ENCODE measurements around the gene ARL16. TPM values are rescaled to one million over a fixed set of nuclear protein-coding genes. Genes with fewer than 3 reads are reported as not detected.

Gene ARL16
- total RNA-seq, 3 donors from 2014 or later (not counting 1 experiment from before 2014, with no cell fraction given): 23.3 to 47.9 (median 39.3) TPM

- Mint-ChIP-seq H3K4me1 (peaks cover 7 to 32% of the 10 kb centered on the region in 2 donors), H3K27me3 (ENCODE audit: low read depth in 2 of 2) (no peaks in the 10 kb centered on the region), H3K36me3 (no peaks in the 10 kb centered on the region), H3K4me3 (peak overlapping the region; percentile 96), H3K9me3 (no peaks in the 10 kb centered on the region), H3K27ac (peak overlapping the region; percentile 79 to 88)
- no peak for TF ChIP-seq CTCF (IDR thresholded peaks at IDR 0.05)
- Histone ChIP-seq H3K4me3 (ENCODE audit: low read length) (peak overlapping the region; percentile 82), H3K27ac (ENCODE audit: low read length) (no peak overlapping the region), H3K27me3 (ENCODE audit: control insufficient read depth, insufficient read depth, low read length) (no peaks in the 10 kb centered on the region), H3K9me3 (ENCODE audit: control insufficient read depth, insufficient read depth, low read length) (no peaks in the 10 kb centered on the region), H3K4me1 (ENCODE audit: control insufficient read depth, insufficient read depth, low read length) (peaks cover 30% of the 10 kb centered on the region), H3K36me3 (ENCODE audit: control insufficient read depth, insufficient read depth, low read length) (peaks cover 14% of the 10 kb centered on the region)
- ATAC-seq (no peak), DNase-seq (no peak)
- intact Hi-C loops (cut with micrococcal nuclease): loop anchor here (1.0 kb wide), 1 partner anchor 21 kb away; the partner anchor contains the start of gene MRPL12
- WGBS (ENCODE audit: insufficient coverage): 50% methylated on average over 19 of the region's 19 CpGs
These were observed 911 bp downstream of the ARL16 start for GRCh38 chr17:81682565-81683207.

- no peaks in the 10 kb centered on the region for H3K27me3 Mint-ChIP-seq (ENCODE audit: low read depth in 2 of 2)
- no peak overlapping the region for H3K27ac Mint-ChIP-seq
- H3K27me3 ChIP-seq (ENCODE audit: control insufficient read depth, insufficient read depth, low read length): no peaks in the 10 kb centered on the region
- no peaks in the 10 kb centered on the region for H3K9me3 Mint-ChIP-seq
- H3K4me3 Mint-ChIP-seq: peak overlapping the region; percentile 25
- DNase-seq: no peak
- no peaks in the 10 kb centered on the region for H3K36me3 Mint-ChIP-seq
- no peaks in the 10 kb centered on the region for H3K9me3 ChIP-seq (ENCODE audit: control insufficient read depth, insufficient read depth, low read length)
- ATAC-seq: no peak
- peaks cover 4% of the 10 kb centered on the region for H3K36me3 ChIP-seq (ENCODE audit: control insufficient read depth, insufficient read depth, low read length)
- no peak overlapping the region for H3K4me3 ChIP-seq (ENCODE audit: low read length)
- WGBS (ENCODE audit: insufficient coverage): 95% methylated on average over 17 of the region's 17 CpGs
- no peak overlapping the region for H3K27ac ChIP-seq (ENCODE audit: low read length)
- peaks cover 30% of the 10 kb centered on the region for H3K4me1 ChIP-seq (ENCODE audit: control insufficient read depth, insufficient read depth, low read length)
- H3K4me1 Mint-ChIP-seq: peaks cover 7 to 24% of the 10 kb centered on the region in 2 donors
- intact Hi-C loops (cut with micrococcal nuclease): no loop called here
- no peak for TF ChIP-seq CTCF (IDR thresholded peaks at IDR 0.05)
These were observed 1.9 kb downstream of the ARL16 start for GRCh38 chr17:81681672-81682071.

GRCh38 chr17:81680150-81680549 lies 3.4 kb downstream of the ARL16 start:
- no peaks in the 10 kb centered on the region for H3K36me3 Mint-ChIP-seq
- DNase-seq (no peak), ATAC-seq (no peak)
- intact Hi-C loops (cut with micrococcal nuclease): no loop called here
- H3K4me1 Mint-ChIP-seq: peaks cover 14 to 23% of the 10 kb centered on the region in 2 donors
- no peaks in the 10 kb centered on the region for H3K9me3 ChIP-seq (ENCODE audit: control insufficient read depth, insufficient read depth, low read length)
- no peak overlapping the region for H3K27ac ChIP-seq (ENCODE audit: low read length)
- no peak overlapping the region for H3K4me3 ChIP-seq (ENCODE audit: low read length)
- H3K27me3 Mint-ChIP-seq (ENCODE audit: low read depth in 2 of 2): no peaks in the 10 kb centered on the region
- no peak for TF ChIP-seq CTCF (IDR thresholded peaks at IDR 0.05)
- peaks cover 22% of the 10 kb centered on the region for H3K4me1 ChIP-seq (ENCODE audit: control insufficient read depth, insufficient read depth, low read length)
- no peak overlapping the region for H3K4me3 Mint-ChIP-seq
- no peaks in the 10 kb centered on the region for H3K36me3 ChIP-seq (ENCODE audit: control insufficient read depth, insufficient read depth, low read length)
- no peak overlapping the region for H3K27ac Mint-ChIP-seq
- WGBS (ENCODE audit: insufficient coverage): 94% methylated on average over 11 of the region's 11 CpGs
- no peaks in the 10 kb centered on the region for H3K9me3 Mint-ChIP-seq
- no peaks in the 10 kb centered on the region for H3K27me3 ChIP-seq (ENCODE audit: control insufficient read depth, insufficient read depth, low read length)

- Histone ChIP-seq H3K4me1 (ENCODE audit: control insufficient read depth, insufficient read depth, low read length) (no peaks in the 10 kb centered on the region), H3K9me3 (ENCODE audit: control insufficient read depth, insufficient read depth, low read length) (no peaks in the 10 kb centered on the region), H3K27me3 (ENCODE audit: control insufficient read depth, insufficient read depth, low read length) (no peaks in the 10 kb centered on the region), H3K4me3 (ENCODE audit: low read length) (no peak overlapping the region), H3K27ac (ENCODE audit: low read length) (no peak overlapping the region), H3K36me3 (ENCODE audit: control insufficient read depth, insufficient read depth, low read length) (peaks cover 16% of the 10 kb centered on the region)
- 92% methylated on average over 17 of the region's 17 CpGs for WGBS (ENCODE audit: insufficient coverage)
- H3K36me3 Mint-ChIP-seq: no peaks in the 10 kb centered on the region
- H3K27ac Mint-ChIP-seq: no peak overlapping the region
- H3K4me3 Mint-ChIP-seq: no peak overlapping the region
- TF ChIP-seq CTCF (IDR thresholded peaks at IDR 0.05): no peak
- intact Hi-C loops (cut with micrococcal nuclease): no loop called here
- H3K9me3 Mint-ChIP-seq: no peaks in the 10 kb centered on the region
- no peak for ATAC-seq
- no peak for DNase-seq
- H3K27me3 Mint-ChIP-seq (ENCODE audit: low read depth in 2 of 2): no peaks in the 10 kb centered on the region
- peaks cover 7 to 8% of the 10 kb centered on the region in 2 donors for H3K4me1 Mint-ChIP-seq
These were observed 6.7 kb downstream of the ARL16 start for GRCh38 chr17:81676906-81677305.
